GM18502 (cell line): ENCODE measurements around the gene EFCAB6.

Source experiments
- ATAC-seq: cut with Tn5 transposase; IDR thresholded peaks from one replicate; pipeline ENCODE4 v1.9.1; 2021; ENCODE audit warnings: mild to moderate bottlenecking; ENCODE audit not compliant: unreplicated experiment, poor library complexity

Gene EFCAB6

GRCh38 chr22:43618517-43618916, 193.6 kb downstream of the EFCAB6 start:
- no peak for ATAC-seq

GRCh38 chr22:43616645-43617044, 195.5 kb downstream of the EFCAB6 start:
- no peak for ATAC-seq

- ATAC-seq, result no peak
Measured at GRCh38 chr22:43600265-43600664, 211.8 kb downstream of the EFCAB6 start.

- no peak for ATAC-seq
Measured at GRCh38 chr22:43592476-43592875, 219.6 kb downstream of the EFCAB6 start.

- no peak for ATAC-seq
Measured at GRCh38 chr22:43591380-43591779, 220.7 kb downstream of the EFCAB6 start.

GRCh38 chr22:43587574-43587973, 224.5 kb downstream of the EFCAB6 start:
- no peak for ATAC-seq

GRCh38 chr22:43583501-43583900, 228.6 kb downstream of the EFCAB6 start:
- ATAC-seq, result no peak

GRCh38 chr22:43582394-43582793, 229.7 kb downstream of the EFCAB6 start:
- no peak for ATAC-seq

GRCh38 chr22:43580271-43580750, 231.8 kb downstream of the EFCAB6 start:
- no peak for ATAC-seq

GRCh38 chr22:43574738-43575137, 237.4 kb downstream of the EFCAB6 start:
- no peak for ATAC-seq

- no peak for ATAC-seq
Measured at GRCh38 chr22:43572710-43573109, 239.4 kb downstream of the EFCAB6 start.

- ATAC-seq, result no peak
Measured at GRCh38 chr22:43571181-43571580, 240.9 kb downstream of the EFCAB6 start.

GRCh38 chr22:43570531-43571165, 241.5 kb downstream of the EFCAB6 start:
- no peak for ATAC-seq

- no peak for ATAC-seq
Measured at GRCh38 chr22:43569111-43569510, 243.0 kb downstream of the EFCAB6 start.

GRCh38 chr22:43567691-43568324, 244.3 kb downstream of the EFCAB6 start:
- no peak for ATAC-seq

GRCh38 chr22:43566561-43567332, 245.4 kb downstream of the EFCAB6 start:
- no peak for ATAC-seq

- no peak for ATAC-seq
Measured at GRCh38 chr22:43566021-43566420, 246.1 kb downstream of the EFCAB6 start.

- no peak for ATAC-seq
Measured at GRCh38 chr22:43564859-43565258, 247.2 kb downstream of the EFCAB6 start.

- no peak for ATAC-seq
Measured at GRCh38 chr22:43563571-43563970, 248.5 kb downstream of the EFCAB6 start.

- no peak for ATAC-seq
Measured at GRCh38 chr22:43562843-43563242, 249.3 kb downstream of the EFCAB6 start.

GRCh38 chr22:43561415-43562178, 250.5 kb downstream of the EFCAB6 start:
- ATAC-seq, result no peak
